ENCODE measurements around the gene UBXN4.

The UBXN4 gene

GRCh38 chr2:135762022-135762421, 20.4 kb downstream of the UBXN4 start:
- TF ChIP-seq CTCF (IDR thresholded peaks at IDR 0.05; ENCODE audit: low read depth, low read length, missing control alignments) = no peak
- in situ Hi-C loops (cut with HindIII; ENCODE audit: low sequenced_read_pairs) = no loop called here
- DNase-seq (ENCODE audit: low read depth) = no peak
- no peak overlapping the region for H3K4me3 ChIP-seq (ENCODE audit: low read depth, low read length)

GRCh38 chr2:135762530-135762929, 20.9 kb downstream of the UBXN4 start:
- in situ Hi-C loops (cut with HindIII; ENCODE audit: low sequenced_read_pairs) = no loop called here
- TF ChIP-seq CTCF (IDR thresholded peaks at IDR 0.05; ENCODE audit: low read depth, low read length, missing control alignments) = no peak
- DNase-seq (ENCODE audit: low read depth) = no peak

GRCh38 chr2:135768863-135769262, 27.2 kb downstream of the UBXN4 start:
- H3K4me3 ChIP-seq (ENCODE audit: low read depth, low read length) = no peak overlapping the region
- DNase-seq (ENCODE audit: low read depth) = no peak
- TF ChIP-seq CTCF (IDR thresholded peaks at IDR 0.05; ENCODE audit: low read depth, low read length, missing control alignments) = no peak
- in situ Hi-C loops (cut with HindIII; ENCODE audit: low sequenced_read_pairs) = no loop called here

More at GRCh38 chr2:135762530-135762929, 20.9 kb downstream of the UBXN4 start:
- no peak overlapping the region for H3K4me3 ChIP-seq (ENCODE audit: low read depth, low read length)

- no peak for TF ChIP-seq CTCF (IDR thresholded peaks at IDR 0.05; ENCODE audit: low read depth, low read length, missing control alignments)
- in situ Hi-C loops (cut with HindIII; ENCODE audit: low sequenced_read_pairs) = no loop called here
- no peak for DNase-seq (ENCODE audit: low read depth)
- H3K4me3 ChIP-seq (ENCODE audit: low read depth, low read length) = no peak overlapping the region
Observed at GRCh38 chr2:135773319-135773718, 31.7 kb downstream of the UBXN4 start.

- no peak overlapping the region for H3K4me3 ChIP-seq (ENCODE audit: low read depth, low read length)
- TF ChIP-seq CTCF (IDR thresholded peaks at IDR 0.05; ENCODE audit: low read depth, low read length, missing control alignments) = no peak
- no peak for DNase-seq (ENCODE audit: low read depth)
- in situ Hi-C loops (cut with HindIII; ENCODE audit: low sequenced_read_pairs) = no loop called here
Observed at GRCh38 chr2:135773917-135774316, 32.3 kb downstream of the UBXN4 start.

- no peak for TF ChIP-seq CTCF (IDR thresholded peaks at IDR 0.05; ENCODE audit: low read depth, low read length, missing control alignments)
- in situ Hi-C loops (cut with HindIII; ENCODE audit: low sequenced_read_pairs) = no loop called here
- DNase-seq (ENCODE audit: low read depth) = no peak
- no peak overlapping the region for H3K4me3 ChIP-seq (ENCODE audit: low read depth, low read length)
Observed at GRCh38 chr2:135775420-135775819, 33.8 kb downstream of the UBXN4 start.

GRCh38 chr2:135776367-135776766, 34.7 kb downstream of the UBXN4 start:
- DNase-seq (ENCODE audit: low read depth) = no peak
- H3K4me3 ChIP-seq (ENCODE audit: low read depth, low read length) = no peak overlapping the region
- in situ Hi-C loops (cut with HindIII; ENCODE audit: low sequenced_read_pairs) = no loop called here
- TF ChIP-seq CTCF (IDR thresholded peaks at IDR 0.05; ENCODE audit: low read depth, low read length, missing control alignments) = no peak
